ENCODE results near the gene SYNE2.

Gene SYNE2

DNA sequence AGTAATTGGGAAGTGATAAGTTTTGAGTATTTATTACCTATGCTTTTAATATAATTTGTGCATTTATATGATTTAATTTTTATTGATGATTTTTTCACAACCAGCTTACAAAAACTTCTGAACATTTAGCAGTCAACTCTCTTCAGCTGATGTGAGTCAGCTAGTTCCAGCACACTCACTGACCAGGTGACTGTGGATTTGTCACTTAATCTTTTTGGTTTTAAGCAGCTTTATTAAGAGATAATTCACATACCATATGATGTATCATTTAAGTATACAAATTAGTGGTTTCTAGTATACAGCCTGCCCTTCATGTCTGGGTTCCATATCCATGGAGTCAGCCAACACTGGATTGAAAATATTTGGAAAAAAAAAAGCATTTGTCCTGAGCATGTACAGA, 103.5 kb downstream of the SYNE2 start:
- Mint-ChIP-seq H3K36me3 (ENCODE audit: insufficient read depth) (peaks cover 35% of the 10 kb centered on the region), H3K27ac (ENCODE audit: low read depth) (no peak overlapping the region), H3K4me3 (no peak overlapping the region), H3K4me1 (peaks cover 6% of the 10 kb centered on the region), H3K27me3 (no peaks in the 10 kb centered on the region), H3K9me3 (no peaks in the 10 kb centered on the region)
- ATAC-seq (replicated peaks; ENCODE audit: extremely low read depth, poor library complexity, severe bottlenecking): no peak
- DNase-seq (ENCODE audit: low spot score in 2 of 2): no peak

GRCh38 chr14:63960926-63961567, 108.2 kb downstream of the SYNE2 start:
- H3K9me3 Mint-ChIP-seq: no peaks in the 10 kb centered on the region
- no peaks in the 10 kb centered on the region for H3K27me3 Mint-ChIP-seq
- DNase-seq (ENCODE audit: low spot score in 2 of 2): no peak
- no peak overlapping the region for H3K27ac Mint-ChIP-seq (ENCODE audit: low read depth)
- ATAC-seq (replicated peaks; ENCODE audit: extremely low read depth, poor library complexity, severe bottlenecking): no peak
- H3K4me3 Mint-ChIP-seq: no peak overlapping the region
- H3K36me3 Mint-ChIP-seq (ENCODE audit: insufficient read depth): peaks cover 32% of the 10 kb centered on the region
- peaks cover 6% of the 10 kb centered on the region for H3K4me1 Mint-ChIP-seq

DNA sequence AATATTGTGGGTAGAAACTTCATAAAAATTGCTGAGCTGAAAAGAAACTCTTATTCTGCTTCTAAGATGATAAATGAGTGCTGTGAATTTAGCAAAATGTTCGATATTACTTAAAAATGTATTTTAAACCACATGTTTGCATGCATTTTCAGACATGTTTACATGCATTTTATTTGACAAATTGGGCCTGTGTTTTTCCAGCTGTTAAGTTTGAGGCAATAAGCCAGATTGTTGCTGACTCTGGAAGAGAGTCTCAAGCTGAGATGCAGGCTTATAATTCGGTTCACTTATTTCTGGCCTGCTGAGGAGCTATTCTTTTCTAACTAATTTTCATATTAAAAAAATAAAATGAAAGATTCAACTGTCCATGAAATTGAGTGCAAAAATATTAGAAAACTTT, 110.1 kb downstream of the SYNE2 start:
- no peak for DNase-seq (ENCODE audit: low spot score in 2 of 2)
- no peak for ATAC-seq (replicated peaks; ENCODE audit: extremely low read depth, poor library complexity, severe bottlenecking)
- no peaks in the 10 kb centered on the region for H3K9me3 Mint-ChIP-seq
- H3K27ac Mint-ChIP-seq (ENCODE audit: low read depth): no peak overlapping the region
- H3K27me3 Mint-ChIP-seq: no peaks in the 10 kb centered on the region
- H3K4me1 Mint-ChIP-seq: peaks cover 6% of the 10 kb centered on the region
- peaks cover 38% of the 10 kb centered on the region for H3K36me3 Mint-ChIP-seq (ENCODE audit: insufficient read depth)
- no peak overlapping the region for H3K4me3 Mint-ChIP-seq

DNA sequence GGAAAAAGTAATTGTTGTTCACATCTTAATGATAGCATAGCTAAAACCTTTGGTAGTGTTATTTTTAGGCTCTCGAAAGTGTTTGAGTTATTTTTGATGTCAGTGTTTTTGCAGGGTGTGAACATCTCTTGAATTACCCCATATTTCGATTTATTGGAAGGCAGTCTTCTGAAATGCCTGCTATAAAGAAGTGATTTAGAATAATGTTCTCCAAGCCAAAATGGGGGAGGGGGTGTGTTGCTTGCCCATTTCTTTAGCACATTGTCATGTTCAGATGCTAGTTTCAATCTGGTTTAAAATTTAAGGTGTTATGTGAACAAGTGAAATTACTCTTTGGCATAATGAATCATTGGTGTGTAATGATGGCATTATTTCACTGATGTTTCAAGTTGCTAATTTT, 110.6 kb downstream of the SYNE2 start:
- ATAC-seq (replicated peaks; ENCODE audit: extremely low read depth, poor library complexity, severe bottlenecking) (no peak), DNase-seq (ENCODE audit: low spot score in 2 of 2) (no peak)
- H3K36me3 Mint-ChIP-seq (ENCODE audit: insufficient read depth): peaks cover 40% of the 10 kb centered on the region
- no peak overlapping the region for H3K4me3 Mint-ChIP-seq
- H3K27me3 Mint-ChIP-seq: no peaks in the 10 kb centered on the region
- peaks cover 6% of the 10 kb centered on the region for H3K4me1 Mint-ChIP-seq
- no peaks in the 10 kb centered on the region for H3K9me3 Mint-ChIP-seq
- no peak overlapping the region for H3K27ac Mint-ChIP-seq (ENCODE audit: low read depth)

GRCh38 chr14:63964113-63964512, 111.3 kb downstream of the SYNE2 start:
- no peak for DNase-seq (ENCODE audit: low spot score in 2 of 2)
- H3K27ac Mint-ChIP-seq (ENCODE audit: low read depth): no peak overlapping the region
- peaks cover 44% of the 10 kb centered on the region for H3K36me3 Mint-ChIP-seq (ENCODE audit: insufficient read depth)
- no peak for ATAC-seq (replicated peaks; ENCODE audit: extremely low read depth, poor library complexity, severe bottlenecking)
- H3K9me3 Mint-ChIP-seq: no peaks in the 10 kb centered on the region
- H3K4me3 Mint-ChIP-seq: no peak overlapping the region
- H3K4me1 Mint-ChIP-seq: no peaks in the 10 kb centered on the region
- no peaks in the 10 kb centered on the region for H3K27me3 Mint-ChIP-seq

DNA sequence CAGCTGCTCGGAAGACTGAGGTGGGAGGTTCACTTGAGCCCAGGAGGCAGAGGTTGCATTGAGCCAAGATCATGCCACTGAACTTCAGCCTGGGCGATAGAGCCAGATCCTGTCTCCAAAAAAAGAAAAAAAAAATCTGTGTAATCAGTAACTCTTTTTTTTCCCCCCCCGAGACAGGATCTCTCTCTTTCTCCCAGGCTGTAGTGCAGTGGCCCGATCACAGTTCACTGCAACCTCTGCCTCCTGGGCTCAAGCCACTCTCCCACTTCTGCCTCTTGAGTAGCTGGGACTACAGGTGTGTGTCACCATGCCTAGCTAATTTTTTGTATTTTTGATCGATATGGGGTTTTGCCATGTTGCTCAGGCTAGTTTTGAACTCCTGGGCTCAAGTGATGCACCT, 113.6 kb downstream of the SYNE2 start:
- no peaks in the 10 kb centered on the region for H3K27me3 Mint-ChIP-seq
- DNase-seq (ENCODE audit: low spot score in 2 of 2): no peak
- no peak overlapping the region for H3K27ac Mint-ChIP-seq (ENCODE audit: low read depth)
- peaks cover 44% of the 10 kb centered on the region for H3K36me3 Mint-ChIP-seq (ENCODE audit: insufficient read depth)
- H3K4me3 Mint-ChIP-seq: no peak overlapping the region
- H3K9me3 Mint-ChIP-seq: no peaks in the 10 kb centered on the region
- no peak for ATAC-seq (replicated peaks; ENCODE audit: extremely low read depth, poor library complexity, severe bottlenecking)
- no peaks in the 10 kb centered on the region for H3K4me1 Mint-ChIP-seq

DNA sequence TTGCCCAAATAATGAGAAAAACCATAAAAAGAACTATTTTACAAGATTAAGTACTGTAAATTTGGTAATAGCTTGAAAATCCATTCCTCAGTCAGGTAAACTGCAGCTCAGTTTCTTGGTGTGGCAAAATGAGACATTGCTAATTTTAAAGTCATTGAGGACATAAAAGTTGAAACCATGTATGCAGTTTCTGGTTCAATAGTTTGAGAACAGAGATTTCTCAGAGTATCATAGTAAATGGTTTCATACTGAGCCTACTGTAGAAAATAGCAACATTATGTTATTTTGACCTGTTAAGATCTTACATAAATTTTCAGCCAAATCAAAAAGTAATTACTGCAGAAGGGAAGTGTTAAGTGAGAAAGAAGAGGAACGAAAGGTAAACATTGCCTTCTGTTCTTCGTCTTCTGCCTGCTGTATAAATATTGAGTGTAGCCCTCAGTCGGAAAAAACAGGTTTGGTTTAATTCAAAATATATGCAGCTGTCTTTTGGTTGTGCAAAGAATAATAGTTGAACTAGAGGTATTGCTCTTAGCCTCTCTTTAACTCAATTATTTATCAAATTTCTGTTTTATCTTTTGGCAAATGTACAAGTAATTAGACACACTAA, 119.6 kb downstream of the SYNE2 start:
- ATAC-seq (replicated peaks; ENCODE audit: extremely low read depth, poor library complexity, severe bottlenecking): no peak
- no peak overlapping the region for H3K4me3 Mint-ChIP-seq
- H3K36me3 Mint-ChIP-seq (ENCODE audit: insufficient read depth): peaks cover 51% of the 10 kb centered on the region
- no peaks in the 10 kb centered on the region for H3K27me3 Mint-ChIP-seq
- no peak overlapping the region for H3K27ac Mint-ChIP-seq (ENCODE audit: low read depth)
- no peak for DNase-seq (ENCODE audit: low spot score in 2 of 2)
- no peaks in the 10 kb centered on the region for H3K9me3 Mint-ChIP-seq
- H3K4me1 Mint-ChIP-seq: peaks cover 6% of the 10 kb centered on the region

- no peak overlapping the region for H3K27ac Mint-ChIP-seq (ENCODE audit: low read depth)
- no peak overlapping the region for H3K4me3 Mint-ChIP-seq
- DNase-seq (ENCODE audit: low spot score in 2 of 2) (no peak), ATAC-seq (replicated peaks; ENCODE audit: extremely low read depth, poor library complexity, severe bottlenecking) (no peak)
- H3K27me3 Mint-ChIP-seq: no peaks in the 10 kb centered on the region
- peaks cover 6% of the 10 kb centered on the region for H3K4me1 Mint-ChIP-seq
- H3K9me3 Mint-ChIP-seq: no peaks in the 10 kb centered on the region
- H3K36me3 Mint-ChIP-seq (ENCODE audit: insufficient read depth): peaks cover 52% of the 10 kb centered on the region
Observed at GRCh38 chr14:63974176-63974575, 121.4 kb downstream of the SYNE2 start.

DNA sequence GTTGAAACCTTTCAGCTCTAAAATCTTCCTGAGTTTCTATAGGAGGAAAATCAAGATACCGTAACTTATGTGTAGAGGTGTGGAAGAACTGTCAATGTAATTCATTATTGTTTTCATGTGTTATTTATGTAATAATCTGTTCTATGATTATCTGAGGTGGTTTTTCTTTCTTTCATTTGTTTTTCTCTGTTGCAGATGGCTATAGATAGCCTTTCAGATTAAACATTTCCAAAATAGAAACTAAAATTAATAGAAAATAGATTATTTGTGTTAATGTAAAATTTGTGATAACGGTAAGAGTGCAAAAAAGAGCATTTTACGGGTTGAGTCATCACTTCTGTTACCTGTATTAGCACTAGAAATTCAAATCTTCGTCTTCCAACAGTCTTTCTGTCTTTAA, 128.8 kb downstream of the SYNE2 start:
- Mint-ChIP-seq H3K36me3 (ENCODE audit: insufficient read depth) (peaks cover 52% of the 10 kb centered on the region), H3K4me3 (no peak overlapping the region), H3K9me3 (no peaks in the 10 kb centered on the region), H3K27me3 (no peaks in the 10 kb centered on the region), H3K4me1 (no peaks in the 10 kb centered on the region), H3K27ac (ENCODE audit: low read depth) (no peak overlapping the region)
- DNase-seq (ENCODE audit: low spot score in 2 of 2) (no peak), ATAC-seq (replicated peaks; ENCODE audit: extremely low read depth, poor library complexity, severe bottlenecking) (no peak)

GRCh38 chr14:63982156-63982555, 129.4 kb downstream of the SYNE2 start:
- Mint-ChIP-seq H3K4me1 (no peaks in the 10 kb centered on the region), H3K4me3 (no peak overlapping the region), H3K27me3 (no peaks in the 10 kb centered on the region), H3K36me3 (ENCODE audit: insufficient read depth) (peaks cover 53% of the 10 kb centered on the region), H3K9me3 (no peaks in the 10 kb centered on the region), H3K27ac (ENCODE audit: low read depth) (no peak overlapping the region)
- ATAC-seq (replicated peaks; ENCODE audit: extremely low read depth, poor library complexity, severe bottlenecking): no peak
- DNase-seq (ENCODE audit: low spot score in 2 of 2): no peak

- H3K4me1 Mint-ChIP-seq: no peaks in the 10 kb centered on the region
- DNase-seq (ENCODE audit: low spot score in 2 of 2) (no peak), ATAC-seq (replicated peaks; ENCODE audit: extremely low read depth, poor library complexity, severe bottlenecking) (no peak)
- no peaks in the 10 kb centered on the region for H3K27me3 Mint-ChIP-seq
- no peak overlapping the region for H3K4me3 Mint-ChIP-seq
- H3K27ac Mint-ChIP-seq (ENCODE audit: low read depth): no peak overlapping the region
- H3K9me3 Mint-ChIP-seq: no peaks in the 10 kb centered on the region
- peaks cover 50% of the 10 kb centered on the region for H3K36me3 Mint-ChIP-seq (ENCODE audit: insufficient read depth)
Observed at GRCh38 chr14:63982629-63983028, 129.8 kb downstream of the SYNE2 start.

DNA sequence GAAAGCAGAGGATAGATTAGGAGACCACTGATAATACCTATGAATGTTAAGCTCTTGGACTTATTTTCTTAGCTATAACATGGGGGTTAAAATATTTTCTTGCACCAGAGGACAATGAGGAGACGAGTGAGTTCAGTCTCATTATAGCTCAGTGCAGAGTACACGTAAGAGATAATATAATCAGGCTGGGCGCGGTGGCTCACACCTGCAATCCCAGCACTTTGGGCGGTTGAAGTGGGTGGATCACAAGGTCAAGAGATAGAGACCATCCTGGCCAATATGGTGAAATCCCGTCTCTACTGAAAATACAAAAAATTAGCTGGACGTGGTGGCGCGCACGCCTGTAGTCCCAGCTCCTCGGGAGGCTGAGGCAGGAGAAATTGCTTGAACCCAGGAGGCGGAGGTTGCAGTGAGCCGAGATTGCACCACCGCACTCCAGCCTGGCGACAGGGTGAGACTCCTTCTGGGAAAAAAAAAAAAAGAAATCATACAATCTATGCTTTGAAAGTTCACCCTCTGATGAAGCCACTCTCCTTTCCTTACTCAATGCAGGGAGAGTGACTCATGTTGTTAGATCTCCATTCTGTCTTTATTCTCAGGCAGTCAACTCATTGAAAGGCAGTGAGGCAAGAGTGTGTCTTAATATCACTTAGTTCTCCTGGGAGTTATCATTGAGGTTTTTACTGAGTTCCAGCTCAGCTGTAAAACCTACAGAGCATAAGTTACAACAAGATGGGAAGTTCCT, 134.2 kb downstream of the SYNE2 start:
- H3K27me3 Mint-ChIP-seq: no peaks in the 10 kb centered on the region
- H3K27ac Mint-ChIP-seq (ENCODE audit: low read depth): no peak overlapping the region
- H3K4me1 Mint-ChIP-seq: peaks cover 6% of the 10 kb centered on the region
- H3K9me3 Mint-ChIP-seq: no peaks in the 10 kb centered on the region
- H3K4me3 Mint-ChIP-seq: no peak overlapping the region
- no peak for ATAC-seq (replicated peaks; ENCODE audit: extremely low read depth, poor library complexity, severe bottlenecking)
- DNase-seq (ENCODE audit: low spot score in 2 of 2): no peak
- peaks cover 49% of the 10 kb centered on the region for H3K36me3 Mint-ChIP-seq (ENCODE audit: insufficient read depth)

- DNase-seq (ENCODE audit: low spot score in 2 of 2): no peak
- no peak overlapping the region for H3K27ac Mint-ChIP-seq (ENCODE audit: low read depth)
- peaks cover 8% of the 10 kb centered on the region for H3K4me1 Mint-ChIP-seq
- no peak for ATAC-seq (replicated peaks; ENCODE audit: extremely low read depth, poor library complexity, severe bottlenecking)
- H3K27me3 Mint-ChIP-seq: no peaks in the 10 kb centered on the region
- H3K4me3 Mint-ChIP-seq: no peak overlapping the region
- H3K36me3 Mint-ChIP-seq (ENCODE audit: insufficient read depth): peaks cover 50% of the 10 kb centered on the region
- H3K9me3 Mint-ChIP-seq: no peaks in the 10 kb centered on the region
Observed at GRCh38 chr14:63988579-63988978, 135.8 kb downstream of the SYNE2 start.
